Measurements from ENCODE around the gene TRIO. TPM values are rescaled to one million over a fixed set of nuclear protein-coding genes. Genes with fewer than 3 reads are reported as not detected.

The TRIO gene
- total and polyA plus RNA-seq, 2 experiments from 2014 or later: 18.5 to 78.2 TPM

DNA sequence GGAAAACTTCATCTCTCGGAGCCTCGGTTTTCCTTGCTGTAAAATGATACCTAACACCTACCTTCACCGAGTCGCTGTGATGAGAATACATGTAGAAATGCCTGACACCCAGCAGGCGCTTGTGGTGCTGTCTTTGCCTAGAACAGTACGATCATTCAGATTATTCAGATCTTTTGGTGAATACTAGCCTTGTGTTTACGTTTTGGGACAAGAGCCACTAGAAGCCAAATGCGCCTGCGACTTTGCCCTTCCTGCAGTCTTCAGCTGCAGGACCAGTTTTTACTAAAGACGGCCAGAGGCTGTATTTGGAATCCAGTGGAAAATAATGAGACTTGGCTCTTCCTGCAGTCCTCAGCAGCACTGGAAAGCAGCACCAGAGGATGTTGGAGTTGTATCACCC lies 189.6 kb downstream of the TRIO start:
- DNase-seq (ENCODE audit: low spot score): no peak
- H3K9me2 ChIP-seq (replicated peaks; ENCODE audit: insufficient read depth): no peaks in the 10 kb centered on the region
- TF ChIP-seq, protein P1, sequence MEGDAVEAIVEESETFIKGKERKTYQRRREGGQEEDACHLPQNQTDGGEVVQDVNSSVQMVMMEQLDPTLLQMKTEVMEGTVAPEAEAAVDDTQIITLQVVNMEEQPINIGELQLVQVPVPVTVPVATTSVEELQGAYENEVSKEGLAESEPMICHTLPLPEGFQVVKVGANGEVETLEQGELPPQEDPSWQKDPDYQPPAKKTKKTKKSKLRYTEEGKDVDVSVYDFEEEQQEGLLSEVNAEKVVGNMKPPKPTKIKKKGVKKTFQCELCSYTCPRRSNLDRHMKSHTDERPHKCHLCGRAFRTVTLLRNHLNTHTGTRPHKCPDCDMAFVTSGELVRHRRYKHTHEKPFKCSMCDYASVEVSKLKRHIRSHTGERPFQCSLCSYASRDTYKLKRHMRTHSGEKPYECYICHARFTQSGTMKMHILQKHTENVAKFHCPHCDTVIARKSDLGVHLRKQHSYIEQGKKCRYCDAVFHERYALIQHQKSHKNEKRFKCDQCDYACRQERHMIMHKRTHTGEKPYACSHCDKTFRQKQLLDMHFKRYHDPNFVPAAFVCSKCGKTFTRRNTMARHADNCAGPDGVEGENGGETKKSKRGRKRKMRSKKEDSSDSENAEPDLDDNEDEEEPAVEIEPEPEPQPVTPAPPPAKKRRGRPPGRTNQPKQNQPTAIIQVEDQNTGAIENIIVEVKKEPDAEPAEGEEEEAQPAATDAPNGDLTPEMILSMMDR (IDR thresholded peaks at IDR 0.05; ENCODE audit: poor library complexity): no peak
- TF ChIP-seq EZH2 (IDR thresholded peaks at IDR 0.05; ENCODE audit: borderline replicate concordance) (no peak), EZH2phosphoT487 (IDR thresholded peaks at IDR 0.05; ENCODE audit: low read depth, severe bottlenecking, unreplicated experiment) (no peak)
- H3K4me2 ChIP-seq: no peak overlapping the region
- no peaks in the 10 kb centered on the region for H3K9me3 ChIP-seq (ENCODE audit: low read depth)
- 85% methylated on average over 10 of the region's 10 CpGs for WGBS (ENCODE audit: low lambda C conversion rate, missing lambda C conversion rate)
- peaks cover 4% of the 10 kb centered on the region for H4K20me1 ChIP-seq (ENCODE audit: insufficient read depth, poor library complexity, severe bottlenecking)
- H3K27ac ChIP-seq: no peak overlapping the region
- no peaks in the 10 kb centered on the region for H3K79me2 ChIP-seq
- no peaks in the 10 kb centered on the region for H3K36me3 ChIP-seq (replicated peaks; ENCODE audit: insufficient read depth, low read depth)
- no peaks in the 10 kb centered on the region for H3K27me3 ChIP-seq
- no peak overlapping the region for H2AFZ ChIP-seq
- H3K4me3 ChIP-seq: no peak overlapping the region
- H3K4me1 ChIP-seq (ENCODE audit: insufficient read depth): no peaks in the 10 kb centered on the region

- H4K20me1 ChIP-seq (ENCODE audit: insufficient read depth, poor library complexity, severe bottlenecking): peaks cover 4% of the 10 kb centered on the region
- H3K27me3 ChIP-seq: no peaks in the 10 kb centered on the region
- no peaks in the 10 kb centered on the region for H3K9me2 ChIP-seq (replicated peaks; ENCODE audit: insufficient read depth)
- no peak overlapping the region for H2AFZ ChIP-seq
- TF ChIP-seq EZH2phosphoT487 (IDR thresholded peaks at IDR 0.05; ENCODE audit: low read depth, severe bottlenecking, unreplicated experiment) (no peak), EZH2 (IDR thresholded peaks at IDR 0.05; ENCODE audit: borderline replicate concordance) (no peak)
- TF ChIP-seq, protein P1 (IDR thresholded peaks at IDR 0.05; ENCODE audit: poor library complexity): no peak
- no peak overlapping the region for H3K27ac ChIP-seq
- no peak for DNase-seq (ENCODE audit: low spot score)
- H3K4me2 ChIP-seq: no peak overlapping the region
- H3K4me1 ChIP-seq (ENCODE audit: insufficient read depth): peaks cover 8% of the 10 kb centered on the region
- H3K36me3 ChIP-seq (replicated peaks; ENCODE audit: insufficient read depth, low read depth): no peaks in the 10 kb centered on the region
- H3K79me2 ChIP-seq: no peaks in the 10 kb centered on the region
- WGBS (ENCODE audit: low lambda C conversion rate, missing lambda C conversion rate): 93% methylated on average over 7 of the region's 7 CpGs
- no peak overlapping the region for H3K4me3 ChIP-seq
- no peaks in the 10 kb centered on the region for H3K9me3 ChIP-seq (ENCODE audit: low read depth)
Observed at GRCh38 chr5:14337593-14337992, 194.5 kb downstream of the TRIO start.

GRCh38 chr5:14339468-14339867 lies 196.3 kb downstream of the TRIO start:
- Histone ChIP-seq H3K4me2 (no peak overlapping the region), H2AFZ (no peak overlapping the region), H3K4me1 (ENCODE audit: insufficient read depth) (peaks cover 8% of the 10 kb centered on the region), H3K9me3 (ENCODE audit: low read depth) (no peaks in the 10 kb centered on the region), H4K20me1 (ENCODE audit: insufficient read depth, poor library complexity, severe bottlenecking) (peaks cover 3% of the 10 kb centered on the region), H3K4me3 (no peak overlapping the region), H3K36me3 (replicated peaks; ENCODE audit: insufficient read depth, low read depth) (no peaks in the 10 kb centered on the region), H3K79me2 (peaks cover 8% of the 10 kb centered on the region), H3K27me3 (no peaks in the 10 kb centered on the region), H3K27ac (no peak overlapping the region), H3K9me2 (replicated peaks; ENCODE audit: insufficient read depth) (no peaks in the 10 kb centered on the region)
- TF ChIP-seq, protein P1 (IDR thresholded peaks at IDR 0.05; ENCODE audit: poor library complexity): no peak
- TF ChIP-seq EZH2phosphoT487 (IDR thresholded peaks at IDR 0.05; ENCODE audit: low read depth, severe bottlenecking, unreplicated experiment) (no peak), EZH2 (IDR thresholded peaks at IDR 0.05; ENCODE audit: borderline replicate concordance) (no peak)
- no peak for DNase-seq (ENCODE audit: low spot score)
- WGBS (ENCODE audit: low lambda C conversion rate, missing lambda C conversion rate): 98% methylated on average over 11 of the region's 11 CpGs
